CD8-positive, alpha-beta memory T cell (primary cell): Measurements from ENCODE around the gene SPHK2. TPM values are rescaled to one million over a fixed set of nuclear protein-coding genes. Genes with fewer than 3 reads are reported as not detected.
"Not testable (repeated sequence)": the region's sequence is repeated elsewhere in the genome, so short reads cannot be mapped to it uniquely, and the experiment has no call there.

Experiments
- CTCF ChIA-PET: fragments of 350-600 bp; sonication (Branson Sonifier 250); formaldehyde crosslinking; loops from one replicate; lab custom pipeline; 2021; ENCODE audit warnings: antibody characterized with exemption; lab: Charles Lee
- POLR2A ChIA-PET: fragments of 350-600 bp; sonication (Branson Sonifier 250); formaldehyde crosslinking; loops from one replicate; lab custom pipeline; 2021; ENCODE audit warnings: antibody characterized with exemption; lab: Charles Lee
- DNase-seq, 5 donors: peaks; one replicate each; pipeline versions ENCODE4 v3.0.0 to v3.0.0-alpha.2; 2020 to 2022; ENCODE audit warnings: mixed read lengths in 1 of 5
- H3K27ac ChIP-seq: one replicate; pipeline ENCODE4 v1.7.0; 2013; ENCODE audit warnings: low read depth, mild to moderate bottlenecking, low read length, moderate library complexity
- H3K27me3 ChIP-seq: 2 replicates; pipeline ENCODE4 v1.7.0; 2013; ENCODE audit warnings: low read length, mild to moderate bottlenecking; ENCODE audit not compliant: insufficient read depth, poor library complexity, severe bottlenecking
- H3K36me3 ChIP-seq: 2 replicates; pipeline ENCODE4 v1.7.0; 2013; ENCODE audit warnings: mild to moderate bottlenecking, low read length, moderate library complexity; ENCODE audit not compliant: insufficient read depth
- H3K4me1 ChIP-seq: 2 replicates; pipeline ENCODE4 v1.7.0; 2013; ENCODE audit warnings: mild to moderate bottlenecking, low read length, moderate library complexity; ENCODE audit not compliant: insufficient read depth
- H3K4me3 ChIP-seq: 2 replicates; pipeline ENCODE4 v1.7.0; 2013; ENCODE audit warnings: mild to moderate bottlenecking, low read length
- H3K9me3 ChIP-seq: 2 replicates; pipeline ENCODE4 v1.7.0; 2013; ENCODE audit warnings: mild to moderate bottlenecking, low read length
- H3K27ac Mint-ChIP-seq, 8 donors: one replicate each; pipeline ENCODE4 v1.8.0; 2020 to 2021; ENCODE audit warnings: mixed read lengths in 8 of 8, mild to moderate bottlenecking in 6 of 8, inconsistent platforms in 3 of 8, moderate library complexity in 3 of 8
- H3K27me3 Mint-ChIP-seq, 2 donors: one replicate each; pipeline ENCODE4 v1.8.0; 2020 to 2021; ENCODE audit warnings: mixed read lengths in 2 of 2, mild to moderate bottlenecking in 1 of 2, moderate library complexity in 1 of 2
- H3K36me3 Mint-ChIP-seq, 3 donors: one replicate each; pipeline ENCODE4 v1.8.0; 2020 to 2021; ENCODE audit warnings: mixed read lengths in 3 of 3, inconsistent platforms in 1 of 3, mild to moderate bottlenecking in 1 of 3
- H3K4me1 Mint-ChIP-seq, 3 donors: one replicate each; pipeline ENCODE4 v1.8.0; 2020 to 2021; ENCODE audit warnings: mixed read lengths in 3 of 3, inconsistent platforms in 1 of 3, mild to moderate bottlenecking in 1 of 3
- H3K4me3 Mint-ChIP-seq, 7 donors: one replicate each; pipeline ENCODE4 v1.8.0; 2020 to 2021; ENCODE audit warnings: mixed read lengths in 7 of 7, mild to moderate bottlenecking in 6 of 7, moderate library complexity in 4 of 7, inconsistent platforms in 2 of 7
- H3K9me3 Mint-ChIP-seq, 5 donors: one replicate each; pipeline ENCODE4 v1.8.0; 2020 to 2022; ENCODE audit warnings: mixed read lengths in 5 of 5, mild to moderate bottlenecking in 3 of 5, moderate library complexity in 2 of 5, inconsistent platforms in 1 of 5
- polyA plus RNA-seq: library from polyadenylated mRNA; unstranded; fragments of 300-500 nt; fragmentation: Illumina TruSeq; gene quantifications from one replicate; pipeline ENCODE4 v1.2.3, GENCODE V29; 2021
- total RNA-seq, 2 experiments: library from RNA; stranded (reverse); gene quantifications; one replicate each; pipeline ENCODE4 v1.2.3, GENCODE V29; 2021

Gene SPHK2
- total and polyA plus RNA-seq, 3 experiments from 2014 or later, result 10.2 to 38.5 (median 37.5) TPM

DNA sequence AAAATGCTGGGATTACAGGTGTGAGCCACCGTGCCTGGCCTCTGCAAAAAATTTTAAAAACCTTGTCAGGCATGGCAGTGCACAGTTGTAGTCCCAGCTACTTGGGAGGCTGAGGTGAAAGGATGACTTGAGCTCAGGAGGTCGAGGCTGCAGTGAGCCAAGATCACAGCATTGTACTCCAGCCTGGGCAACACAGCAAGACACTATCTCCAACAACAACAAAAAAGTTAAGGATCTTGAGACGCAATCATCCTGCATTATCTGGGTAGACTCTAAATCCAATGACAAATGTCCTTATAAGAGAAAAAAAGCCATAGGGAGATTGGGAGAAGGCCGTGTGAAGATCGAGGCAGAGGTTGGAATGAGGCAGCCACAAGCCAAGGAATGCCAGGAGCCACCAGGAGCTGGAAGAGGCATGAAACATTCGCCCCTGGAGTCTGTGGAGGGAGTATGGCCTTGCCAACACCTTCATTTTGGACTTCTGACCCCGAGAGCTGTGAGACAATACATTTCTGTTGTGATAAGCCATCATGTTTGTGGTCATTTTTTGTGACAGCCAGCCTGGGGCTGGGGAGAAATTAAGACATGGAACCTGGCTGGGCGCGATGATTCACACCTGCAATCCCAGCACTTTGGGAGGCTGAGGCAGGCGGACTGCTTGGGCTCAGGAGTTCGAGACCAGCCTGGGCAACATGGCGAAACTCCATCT, 31.8 kb downstream of the SPHK2 start:
- ChIA-PET POLR2A (no interaction called here), CTCF (no interaction called here)
- Mint-ChIP-seq H3K9me3 (no peaks in the 10 kb centered on the region), H3K27me3 (no peaks in the 10 kb centered on the region), H3K4me1 (peaks cover 16 to 32% (median 28%) of the 10 kb centered on the region in 3 donors), H3K4me3 (peak overlapping the region in 1 of 7 donors; percentile 1), H3K36me3 (no peaks in the 10 kb centered on the region), H3K27ac (peak overlapping the region in 5 of 8 donors; percentile 13 to 65 (median 24))
- H3K27ac ChIP-seq, result no peak overlapping the region
- H3K27me3 ChIP-seq, result no peaks in the 10 kb centered on the region
- H3K9me3 ChIP-seq, result no peaks in the 10 kb centered on the region
- peaks cover 19% of the 10 kb centered on the region for H3K4me1 ChIP-seq
- no peaks in the 10 kb centered on the region for H3K36me3 ChIP-seq
- no peak for DNase-seq
- H3K4me3 ChIP-seq, result no peak overlapping the region

DNA sequence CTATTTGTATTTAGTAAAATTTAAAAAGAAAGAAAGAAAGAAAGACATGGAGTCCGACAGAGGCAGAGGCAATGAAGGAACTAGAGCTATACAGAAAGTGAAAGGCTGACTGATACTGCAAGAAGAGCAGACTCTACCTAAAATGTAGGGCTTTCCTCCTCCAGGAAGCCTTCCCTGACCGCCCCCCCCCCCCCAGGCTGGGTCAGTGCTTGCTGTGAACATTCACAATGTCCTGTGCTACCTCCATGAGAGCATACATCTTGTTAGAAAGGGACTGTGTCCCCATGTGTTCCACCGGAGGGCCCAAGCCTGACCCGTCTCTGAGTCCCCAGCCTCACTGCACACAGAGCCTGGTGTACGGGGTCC, 32.4 kb downstream of the SPHK2 start:
- H3K4me1 Mint-ChIP-seq, result peaks cover 16 to 28% (median 26%) of the 10 kb centered on the region in 3 donors
- Histone ChIP-seq H3K4me3 (no peak overlapping the region), H3K27ac (no peak overlapping the region), H3K4me1 (peaks cover 19% of the 10 kb centered on the region), H3K27me3 (no peaks in the 10 kb centered on the region), H3K9me3 (no peaks in the 10 kb centered on the region), H3K36me3 (no peaks in the 10 kb centered on the region)
- no peaks in the 10 kb centered on the region for H3K9me3 Mint-ChIP-seq
- H3K36me3 Mint-ChIP-seq, result no peaks in the 10 kb centered on the region
- no peak for DNase-seq
- no peaks in the 10 kb centered on the region for H3K27me3 Mint-ChIP-seq
- CTCF ChIA-PET, result no interaction called here
- POLR2A ChIA-PET, result no interaction called here
- H3K27ac Mint-ChIP-seq, result peak overlapping the region in 3 of 8 donors; percentile 21 to 75 (median 35)
- no peak overlapping the region for H3K4me3 Mint-ChIP-seq

DNA sequence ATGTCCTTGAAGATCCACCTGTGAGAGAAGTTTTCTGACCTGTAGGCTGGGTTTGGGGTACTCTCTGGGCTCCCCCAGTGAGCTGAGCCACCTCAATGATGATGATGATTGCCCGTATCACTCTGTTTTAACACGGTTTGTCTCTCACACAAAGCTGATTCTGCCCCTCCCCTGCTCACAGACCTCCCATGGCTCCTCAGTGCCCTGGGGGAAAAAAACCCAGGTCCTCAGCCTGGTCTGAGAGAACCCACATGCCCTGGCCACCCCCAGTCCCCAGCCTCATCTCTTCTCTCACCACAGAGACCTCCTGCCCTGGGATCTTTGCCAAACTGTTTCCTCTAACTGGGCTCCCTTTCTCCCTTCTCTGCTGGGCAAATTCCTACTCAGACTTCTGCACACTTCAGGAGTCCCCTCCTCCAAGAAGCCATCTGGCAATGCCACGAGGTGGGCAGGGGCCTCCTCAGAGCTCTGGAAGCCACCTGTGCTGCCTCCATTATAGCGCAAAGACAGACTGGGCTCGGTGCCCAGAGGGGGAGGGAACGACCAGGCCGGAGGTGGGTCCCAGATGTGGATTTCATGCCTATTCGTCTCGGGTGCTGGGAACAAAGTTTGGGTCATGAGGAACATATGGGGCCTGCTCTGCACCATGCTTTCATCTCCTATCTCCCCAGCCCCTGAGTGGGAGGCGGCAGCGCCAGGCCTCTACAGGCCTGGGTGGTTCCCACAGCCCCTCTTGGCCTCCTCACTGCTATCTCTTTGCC, 35.2 kb downstream of the SPHK2 start:
- Histone ChIP-seq H3K27me3 (no peaks in the 10 kb centered on the region), H3K27ac (no peak overlapping the region), H3K9me3 (no peaks in the 10 kb centered on the region), H3K36me3 (no peaks in the 10 kb centered on the region), H3K4me1 (peaks cover 4% of the 10 kb centered on the region), H3K4me3 (no peak overlapping the region)
- ChIA-PET CTCF (interaction anchor here (4.7 kb wide), 1 partner anchor 9 kb away, joined by 13 read pairs; the partner anchor contains the start of gene CA11), POLR2A (interaction anchor here (0.6 kb wide), 1 partner anchor 22 kb away, joined by 3 read pairs; no protein-coding TSS in a partner anchor)
- Mint-ChIP-seq H3K27ac (no peak overlapping the region), H3K27me3 (peaks cover 3 to 8% of the 10 kb centered on the region in 2 donors), H3K36me3 (no peaks in the 10 kb centered on the region), H3K4me1 (peaks cover 3 to 8% (median 7%) of the 10 kb centered on the region in 3 donors), H3K9me3 (no peaks in the 10 kb centered on the region), H3K4me3 (no peak overlapping the region)
- DNase-seq, result no peak

DNA sequence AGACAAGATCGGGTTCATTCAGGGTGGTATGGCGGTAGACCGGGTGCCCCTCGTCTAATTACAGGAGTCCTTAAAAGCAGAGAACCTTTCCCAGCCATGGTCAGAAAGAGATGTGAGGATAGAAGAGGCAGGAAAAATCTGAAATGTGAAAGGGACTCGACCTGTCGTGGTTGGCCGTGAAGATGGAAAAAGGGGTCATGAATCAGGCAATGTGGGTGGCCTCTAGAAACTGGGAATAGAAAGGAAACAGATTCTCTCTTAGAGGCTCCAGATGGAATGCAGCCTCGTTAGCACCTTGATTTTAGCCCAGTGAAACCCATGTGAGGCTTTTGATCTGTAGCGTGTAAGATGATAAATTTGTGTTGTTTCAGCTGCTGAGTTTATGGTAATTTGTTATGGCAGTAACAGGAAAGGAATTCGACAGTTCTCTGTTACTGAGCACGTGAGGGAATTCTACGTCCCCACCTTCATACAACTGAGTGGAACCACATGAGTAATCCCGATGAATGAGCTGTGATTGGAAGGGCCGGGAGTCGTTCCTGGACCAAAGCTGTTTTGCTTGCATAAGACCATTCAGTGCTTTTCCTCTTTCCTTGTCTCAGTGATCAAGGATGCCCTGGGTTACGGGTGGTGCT, 37.7 kb downstream of the SPHK2 start:
- Histone ChIP-seq H3K27me3 (no peaks in the 10 kb centered on the region), H3K4me1 (peaks cover 10% of the 10 kb centered on the region), H3K4me3 (no peak overlapping the region), H3K9me3 (no peaks in the 10 kb centered on the region), H3K27ac (no peak overlapping the region), H3K36me3 (no peaks in the 10 kb centered on the region)
- CTCF ChIA-PET, result interaction anchor here (4.7 kb wide), 1 partner anchor 11 kb away, joined by 13 read pairs; the partner anchor contains the start of gene CA11
- Mint-ChIP-seq H3K4me3 (no peak overlapping the region), H3K9me3 (no peaks in the 10 kb centered on the region), H3K4me1 (peaks cover 7 to 9% (median 9%) of the 10 kb centered on the region in 3 donors), H3K36me3 (no peaks in the 10 kb centered on the region), H3K27me3 (peaks cover 4 to 8% of the 10 kb centered on the region in 2 donors), H3K27ac (no peak overlapping the region)
- DNase-seq, result no peak
- POLR2A ChIA-PET, result no interaction called here

DNA sequence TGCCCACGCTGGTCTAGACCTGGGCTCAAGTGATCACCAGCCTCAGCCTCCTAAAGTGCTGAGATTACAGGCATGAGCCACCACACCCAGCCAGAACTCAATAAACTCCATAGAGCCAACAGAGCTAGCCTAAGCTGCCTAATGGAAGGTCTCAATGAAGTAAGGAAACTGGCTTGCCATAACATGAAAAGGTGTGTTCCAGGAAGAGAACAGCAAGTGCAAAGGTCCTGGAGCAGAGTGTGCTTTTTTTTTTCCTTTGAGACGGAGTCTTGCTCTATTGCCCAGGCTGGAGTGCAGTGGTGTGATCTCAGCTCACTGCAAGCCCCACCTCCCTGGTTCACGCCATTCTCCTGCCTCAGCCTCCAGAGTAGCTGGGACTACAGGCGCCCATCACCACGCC, 38.5 kb downstream of the SPHK2 start:
- DNase-seq, H3K27me3 ChIP-seq, H3K9me3 ChIP-seq, H3K27ac Mint-ChIP-seq, H3K27ac ChIP-seq, H3K27me3 Mint-ChIP-seq, H3K4me1 Mint-ChIP-seq, H3K4me3 ChIP-seq, H3K36me3 Mint-ChIP-seq, H3K36me3 ChIP-seq, H3K4me3 Mint-ChIP-seq, H3K9me3 Mint-ChIP-seq, POLR2A ChIA-PET: not testable (repeated sequence)
- H3K4me1 ChIP-seq, result peaks cover 10% of the 10 kb centered on the region
- CTCF ChIA-PET, result interaction anchor here (4.7 kb wide), 1 partner anchor 12 kb away, joined by 13 read pairs; the partner anchor contains the start of gene CA11

DNA sequence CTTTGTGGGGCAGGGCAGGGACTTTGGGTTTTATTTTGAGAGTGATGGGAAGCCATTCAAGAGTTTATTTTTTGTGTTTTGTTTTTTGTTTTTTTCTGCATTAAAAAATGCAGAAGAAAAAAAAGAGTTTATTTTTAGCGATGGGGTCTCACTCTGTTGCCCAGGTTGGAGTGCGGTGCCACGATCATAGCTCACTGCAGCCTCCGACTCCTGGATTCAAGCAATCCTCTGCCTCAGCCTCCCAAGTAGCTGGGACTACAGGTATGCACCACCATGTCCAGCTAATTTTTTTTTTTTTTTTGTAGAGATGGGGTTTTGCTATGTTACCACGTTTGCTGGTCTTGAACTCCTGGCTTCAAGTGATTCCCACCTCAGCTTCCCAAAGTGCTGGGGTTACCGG, 39.2 kb downstream of the SPHK2 start:
- no peaks in the 10 kb centered on the region for H3K36me3 Mint-ChIP-seq
- Histone ChIP-seq H3K27me3 (no peaks in the 10 kb centered on the region), H3K4me3 (no peak overlapping the region), H3K27ac (no peak overlapping the region), H3K36me3 (no peaks in the 10 kb centered on the region), H3K4me1 (peaks cover 10% of the 10 kb centered on the region), H3K9me3 (no peaks in the 10 kb centered on the region)
- peaks cover 4 to 8% of the 10 kb centered on the region in 2 donors for H3K27me3 Mint-ChIP-seq
- no peak for DNase-seq
- peak overlapping the region in 1 of 7 donors; percentile 64 for H3K4me3 Mint-ChIP-seq
- ChIA-PET POLR2A (no interaction called here), CTCF (interaction anchor here (4.7 kb wide), 1 partner anchor 13 kb away, joined by 13 read pairs; the partner anchor contains the start of gene CA11)
- no peaks in the 10 kb centered on the region for H3K9me3 Mint-ChIP-seq
- no peak overlapping the region for H3K27ac Mint-ChIP-seq
- H3K4me1 Mint-ChIP-seq, result peaks cover 7 to 9% (median 9%) of the 10 kb centered on the region in 3 donors

DNA sequence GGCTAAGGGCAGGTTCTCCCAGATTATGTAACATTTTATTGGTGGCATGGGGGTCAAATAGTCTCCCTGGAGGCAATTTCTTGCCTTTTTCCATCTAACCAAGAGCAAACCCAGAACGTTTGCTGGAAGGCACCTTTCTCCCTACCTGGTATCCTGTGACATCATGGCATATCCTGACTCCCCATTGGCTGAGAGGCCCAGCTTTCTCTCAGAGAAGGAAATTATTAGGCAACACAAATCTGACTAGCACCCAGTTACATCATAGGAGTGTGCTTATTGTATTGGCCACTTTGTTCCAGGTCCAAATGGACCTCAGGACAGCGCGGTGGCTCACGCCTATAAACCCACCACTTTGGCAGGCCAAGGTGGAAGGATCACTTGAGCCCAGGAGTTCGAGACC, 40.5 kb downstream of the SPHK2 start:
- Histone ChIP-seq H3K27me3 (no peaks in the 10 kb centered on the region), H3K36me3 (no peaks in the 10 kb centered on the region), H3K4me1 (peaks cover 10% of the 10 kb centered on the region), H3K4me3 (no peak overlapping the region), H3K9me3 (no peaks in the 10 kb centered on the region), H3K27ac (no peak overlapping the region)
- ChIA-PET CTCF (interaction anchor here (1.8 kb wide), 1 partner anchor 19 kb away, joined by 3 read pairs; no protein-coding TSS in a partner anchor), POLR2A (no interaction called here)
- Mint-ChIP-seq H3K27ac (peak overlapping the region in 1 of 8 donors; percentile 32), H3K36me3 (no peaks in the 10 kb centered on the region), H3K27me3 (peaks cover 4 to 8% of the 10 kb centered on the region in 2 donors), H3K9me3 (no peaks in the 10 kb centered on the region), H3K4me1 (peaks cover 7 to 9% (median 9%) of the 10 kb centered on the region in 3 donors), H3K4me3 (no peak overlapping the region)
- no peak for DNase-seq
